ENCODE data around the gene CDC42EP1.

DNA sequence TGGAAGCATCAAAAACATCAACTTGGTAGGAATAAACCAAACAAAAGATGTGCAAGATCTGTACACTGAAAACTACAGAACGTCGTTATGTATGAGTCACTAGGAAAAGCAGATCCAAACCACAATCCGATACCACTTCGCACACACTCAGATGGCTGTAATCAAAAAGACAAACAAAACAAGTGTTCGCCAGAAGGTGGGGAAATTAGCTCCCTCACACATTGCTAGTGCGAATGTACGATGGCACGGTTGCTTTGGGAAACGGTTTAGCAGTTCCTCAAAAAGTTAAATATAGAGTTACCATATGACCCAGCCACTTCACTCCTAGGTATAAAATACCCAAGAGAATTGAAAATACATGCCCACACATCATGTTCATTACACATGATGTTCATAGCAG, 26.3 kb upstream of the CDC42EP1 start:
- TF ChIP-seq, protein P1, sequence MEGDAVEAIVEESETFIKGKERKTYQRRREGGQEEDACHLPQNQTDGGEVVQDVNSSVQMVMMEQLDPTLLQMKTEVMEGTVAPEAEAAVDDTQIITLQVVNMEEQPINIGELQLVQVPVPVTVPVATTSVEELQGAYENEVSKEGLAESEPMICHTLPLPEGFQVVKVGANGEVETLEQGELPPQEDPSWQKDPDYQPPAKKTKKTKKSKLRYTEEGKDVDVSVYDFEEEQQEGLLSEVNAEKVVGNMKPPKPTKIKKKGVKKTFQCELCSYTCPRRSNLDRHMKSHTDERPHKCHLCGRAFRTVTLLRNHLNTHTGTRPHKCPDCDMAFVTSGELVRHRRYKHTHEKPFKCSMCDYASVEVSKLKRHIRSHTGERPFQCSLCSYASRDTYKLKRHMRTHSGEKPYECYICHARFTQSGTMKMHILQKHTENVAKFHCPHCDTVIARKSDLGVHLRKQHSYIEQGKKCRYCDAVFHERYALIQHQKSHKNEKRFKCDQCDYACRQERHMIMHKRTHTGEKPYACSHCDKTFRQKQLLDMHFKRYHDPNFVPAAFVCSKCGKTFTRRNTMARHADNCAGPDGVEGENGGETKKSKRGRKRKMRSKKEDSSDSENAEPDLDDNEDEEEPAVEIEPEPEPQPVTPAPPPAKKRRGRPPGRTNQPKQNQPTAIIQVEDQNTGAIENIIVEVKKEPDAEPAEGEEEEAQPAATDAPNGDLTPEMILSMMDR (IDR thresholded peaks at IDR 0.05; ENCODE audit: low read length) = no peak
- no peak for TF ChIP-seq EZH2 (IDR thresholded peaks at IDR 0.05; ENCODE audit: borderline replicate concordance, low read length)
